ENCODE results near the gene CRYBB3.
"Not testable (repeated sequence)": the region's sequence is repeated elsewhere in the genome, so short reads cannot be mapped to it uniquely, and the experiment has no call there.

The CRYBB3 gene

GRCh38 chr22:25176175-25176574 is 23.5 kb upstream of the CRYBB3 start:
- DNase-seq (ENCODE audit: low read depth), result peak; percentile 67

DNA sequence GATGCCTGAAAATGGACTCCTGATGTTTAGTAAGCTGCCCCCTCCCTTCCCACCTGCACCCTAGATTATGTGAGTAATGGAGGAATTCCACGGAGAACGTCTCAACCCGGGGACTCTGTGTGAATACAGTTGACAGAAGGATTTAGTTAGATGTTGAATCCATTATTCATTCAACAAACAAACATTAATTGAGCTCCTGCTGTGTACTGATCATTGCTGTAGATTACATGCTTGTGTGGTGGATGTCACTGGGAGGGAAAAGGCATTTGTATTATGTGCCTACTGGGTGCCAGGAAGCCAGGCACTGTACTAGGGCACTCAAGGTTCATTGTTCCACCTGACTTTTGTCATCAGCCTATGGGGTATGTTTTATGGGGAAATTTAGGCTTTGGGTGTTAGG is 22.9 kb upstream of the CRYBB3 start:
- DNase-seq (ENCODE audit: low read depth), result no peak

DNA sequence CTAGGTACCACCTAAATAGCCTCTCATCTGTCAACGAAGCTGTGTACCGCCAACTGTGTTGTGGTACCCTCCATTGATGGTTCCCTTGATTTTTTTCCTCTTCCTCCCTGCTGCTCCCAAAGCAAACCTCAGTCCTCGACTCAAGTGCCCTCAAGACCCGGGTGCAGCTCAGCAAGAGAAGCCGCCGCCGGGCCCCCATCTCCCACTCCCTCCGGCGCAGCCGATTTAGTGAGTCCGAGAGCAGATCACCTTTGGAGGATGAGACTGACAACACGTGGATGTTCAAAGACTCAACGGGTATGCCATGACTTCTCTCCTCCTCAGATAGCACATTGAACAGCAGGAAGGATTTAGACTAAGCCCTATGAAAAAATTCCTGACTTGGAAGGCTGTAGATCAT is 22.4 kb upstream of the CRYBB3 start:
- DNase-seq (ENCODE audit: low read depth), result no peak

DNA sequence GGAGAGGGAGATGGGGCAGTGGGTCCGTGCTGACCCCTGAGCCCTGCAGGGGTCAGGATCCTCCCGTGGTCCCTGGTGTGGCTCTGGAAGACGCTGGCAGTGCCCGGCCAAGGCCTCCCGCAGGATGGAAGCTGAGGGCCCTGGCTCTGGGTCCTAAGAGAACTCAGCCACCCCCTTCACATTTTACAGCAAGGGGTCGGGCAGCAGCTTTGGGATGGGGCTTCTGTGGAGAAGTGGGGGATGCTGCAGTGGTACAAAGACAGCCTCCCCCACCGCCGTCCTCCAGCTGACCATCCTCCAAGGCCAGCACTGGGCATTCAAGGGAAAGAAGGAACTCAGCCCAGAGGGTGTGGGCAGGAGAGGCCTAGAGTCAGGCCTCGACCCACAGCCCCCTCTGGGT is 21.8 kb upstream of the CRYBB3 start:
- no peak for DNase-seq (ENCODE audit: low read depth)

DNA sequence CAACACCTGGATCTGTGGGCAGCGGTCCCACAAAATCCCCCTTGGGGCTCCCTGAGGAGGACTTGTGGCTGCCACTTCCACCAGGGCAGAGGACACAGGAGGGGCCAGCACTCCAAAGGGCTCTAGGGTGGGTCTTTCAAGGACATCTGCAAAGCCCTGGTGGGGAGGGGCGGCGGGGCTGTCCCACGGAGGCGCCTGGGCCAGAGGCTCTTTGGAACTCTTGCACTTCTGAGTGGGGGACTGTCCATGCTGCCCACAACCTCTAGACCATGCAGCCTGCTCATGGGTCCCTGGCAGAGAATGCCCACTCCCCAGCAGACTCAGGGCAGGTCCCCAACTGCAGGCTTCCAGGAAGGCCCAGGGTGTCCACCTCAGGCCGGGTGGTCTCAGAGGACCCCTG is 21.3 kb upstream of the CRYBB3 start:
- not testable (repeated sequence) for DNase-seq (ENCODE audit: low read depth)

GRCh38 chr22:25178869-25179631 is 20.6 kb upstream of the CRYBB3 start:
- DNase-seq (ENCODE audit: low read depth), result not testable (repeated sequence)

DNA sequence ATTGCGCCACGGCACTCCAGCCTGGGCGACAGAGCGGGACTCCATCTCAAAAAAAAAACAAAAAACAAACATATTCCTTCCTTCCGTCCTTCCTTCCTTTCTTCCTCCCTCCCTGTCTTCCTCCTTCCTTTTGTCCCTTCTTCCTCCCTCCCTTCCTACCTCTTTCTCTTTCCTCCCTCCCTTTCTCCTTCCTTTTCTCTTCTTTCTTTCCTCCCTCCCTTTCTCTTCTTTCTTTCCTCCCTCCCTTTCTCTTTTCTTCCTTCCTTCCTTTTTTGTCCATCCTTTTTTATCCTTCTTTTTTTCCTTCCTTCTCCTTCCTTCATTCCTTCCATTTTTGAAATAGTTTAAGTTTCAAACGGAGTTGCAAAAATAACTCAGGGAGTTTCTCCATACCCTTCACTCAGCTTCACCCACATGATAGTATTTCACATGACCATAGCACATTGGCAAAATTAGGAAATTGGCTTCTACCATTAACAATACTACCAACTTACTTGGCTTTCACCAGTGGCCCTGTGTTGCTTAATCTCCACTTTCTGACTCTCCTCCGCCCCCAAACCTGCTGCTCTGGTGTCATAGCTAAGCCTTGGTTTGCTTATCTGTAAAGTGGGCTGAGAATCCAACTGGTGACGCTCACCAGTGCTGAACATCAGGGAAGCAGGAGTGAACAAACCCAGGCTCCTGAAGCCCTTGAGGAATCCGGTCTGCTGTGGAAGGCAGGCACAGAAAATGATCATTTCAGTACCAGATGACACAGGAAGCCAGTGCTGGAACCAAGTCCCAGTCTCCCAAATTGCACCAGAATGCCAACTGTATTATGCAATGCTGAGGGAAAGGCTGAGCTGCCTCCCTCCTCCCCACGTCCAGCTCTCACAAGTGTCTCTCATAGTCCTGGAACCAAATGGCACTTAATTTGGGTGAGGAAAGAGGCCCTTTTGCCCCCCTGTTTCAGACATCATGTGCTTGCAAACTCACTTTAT is 17.2 kb upstream of the CRYBB3 start:
- DNase-seq (ENCODE audit: low read depth), result no peak

DNA sequence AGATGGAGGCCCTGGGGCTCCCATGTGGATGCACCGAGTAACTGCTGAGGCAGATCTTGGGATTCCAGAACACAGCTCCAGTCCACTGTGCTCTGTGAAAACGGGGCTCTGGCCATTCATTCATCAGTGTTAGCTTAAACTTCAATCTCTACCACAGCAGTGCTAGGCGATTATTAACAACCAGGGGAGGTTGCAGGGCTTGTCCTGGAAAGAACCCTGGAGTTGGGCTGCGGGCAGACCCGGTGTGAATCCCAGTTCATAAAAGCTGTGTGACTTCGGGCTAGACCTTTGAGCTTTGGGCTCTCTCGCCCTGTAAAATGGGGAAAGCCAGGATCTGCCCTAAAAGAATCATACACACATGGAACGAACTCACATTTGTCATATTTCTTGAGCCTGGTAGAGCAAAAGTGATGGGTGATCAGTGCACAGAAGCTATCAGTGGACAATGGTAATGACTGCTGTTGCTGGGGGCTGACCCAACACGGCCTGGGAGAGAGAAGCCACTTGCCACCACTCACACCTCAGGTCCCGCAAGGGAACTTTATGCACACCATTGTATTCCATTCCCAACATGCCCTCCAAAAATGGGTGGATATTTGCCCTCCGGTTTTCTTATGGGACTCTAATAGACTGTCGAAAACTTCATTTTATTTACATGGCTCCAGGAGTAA is 15.6 kb upstream of the CRYBB3 start:
- DNase-seq (ENCODE audit: low read depth), result no peak

DNA sequence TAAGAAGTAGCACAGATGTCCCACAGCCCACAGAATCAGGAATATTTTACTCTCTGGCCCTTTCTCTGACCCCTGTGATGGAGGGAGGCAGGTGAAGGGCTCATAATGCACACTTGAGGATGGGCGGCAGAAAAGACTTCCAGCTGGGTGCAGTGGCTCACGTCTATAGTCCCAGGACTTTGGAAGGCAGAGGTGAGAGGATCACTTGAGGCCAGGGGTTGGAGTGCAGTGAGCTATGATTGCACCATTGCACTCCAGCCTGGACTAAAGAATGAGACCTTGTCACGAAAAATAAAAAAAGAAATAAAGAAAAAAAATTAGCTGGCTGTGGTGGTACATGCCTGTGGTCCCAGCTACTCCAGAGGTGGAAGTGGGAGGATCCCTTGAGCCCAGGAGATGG is 13.5 kb upstream of the CRYBB3 start:
- no peak for DNase-seq (ENCODE audit: low read depth)

DNA sequence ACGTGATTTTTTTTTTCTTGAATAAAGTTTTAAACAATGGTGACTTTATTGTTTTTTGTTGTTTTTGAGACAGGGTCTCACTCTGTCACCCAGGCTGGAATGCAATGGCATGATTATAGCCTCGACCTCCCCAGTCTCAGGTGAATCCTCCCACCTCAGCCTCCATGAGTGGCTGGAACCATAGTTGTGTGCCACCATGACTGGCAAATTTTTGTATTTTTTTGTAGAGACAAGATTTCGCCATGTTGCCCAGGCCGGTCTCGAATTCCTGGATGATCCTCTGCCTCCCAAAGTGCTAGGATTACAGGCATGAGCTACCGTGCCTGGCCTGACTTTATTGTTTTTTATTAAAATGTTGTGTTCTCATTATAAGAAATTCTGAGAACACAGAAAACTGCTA is 12.2 kb upstream of the CRYBB3 start:
- no peak for DNase-seq (ENCODE audit: low read depth)

- no peak for DNase-seq (ENCODE audit: low read depth)
Measured at GRCh38 chr22:25192406-25192805, 7.3 kb upstream of the CRYBB3 start.

DNA sequence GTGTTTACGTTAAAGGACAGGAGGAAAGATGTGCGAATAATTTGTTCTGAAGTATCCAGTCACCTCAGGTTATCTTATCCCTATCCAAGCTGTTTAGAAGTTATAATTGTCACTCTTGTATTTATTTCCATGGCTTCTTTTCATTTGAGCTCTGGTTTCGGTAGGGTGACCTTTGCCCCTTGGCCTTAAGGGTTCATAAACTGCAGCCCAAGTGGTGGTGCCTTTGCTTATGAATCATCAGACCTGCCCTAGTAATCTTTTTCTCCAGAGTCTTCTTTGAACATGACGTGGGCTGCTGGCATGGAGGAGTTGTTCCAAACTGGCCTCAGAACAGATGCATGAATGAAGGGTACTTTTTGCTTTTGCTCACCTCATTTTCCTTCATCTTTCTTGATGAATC is 6.5 kb upstream of the CRYBB3 start:
- DNase-seq (ENCODE audit: low read depth), result no peak

DNA sequence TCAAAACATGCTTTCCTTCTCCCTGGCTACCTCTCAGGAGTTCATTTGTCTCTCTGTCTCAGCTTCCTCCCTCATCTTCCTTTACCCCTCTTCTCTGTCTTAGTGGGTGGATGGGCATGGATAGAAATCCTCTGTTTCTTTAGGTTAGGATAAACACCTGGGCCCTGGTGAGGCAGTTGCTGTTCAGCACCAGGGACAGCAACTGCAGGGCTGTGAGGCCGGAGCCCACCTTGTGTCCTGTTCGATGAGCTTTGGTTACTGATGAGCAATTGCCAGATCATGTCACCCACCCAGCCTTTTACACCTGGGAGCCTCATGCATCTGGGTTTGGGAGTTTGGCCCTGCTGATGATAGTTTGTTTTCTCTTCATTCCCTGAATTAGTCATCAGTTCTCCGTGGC is 6.1 kb upstream of the CRYBB3 start:
- DNase-seq (ENCODE audit: low read depth), result no peak

GRCh38 chr22:25196326-25196725 is 3.3 kb upstream of the CRYBB3 start:
- DNase-seq (ENCODE audit: low read depth), result no peak

- DNase-seq (ENCODE audit: low read depth), result no peak
Measured at GRCh38 chr22:25197340-25197739, 2.3 kb upstream of the CRYBB3 start.

DNA sequence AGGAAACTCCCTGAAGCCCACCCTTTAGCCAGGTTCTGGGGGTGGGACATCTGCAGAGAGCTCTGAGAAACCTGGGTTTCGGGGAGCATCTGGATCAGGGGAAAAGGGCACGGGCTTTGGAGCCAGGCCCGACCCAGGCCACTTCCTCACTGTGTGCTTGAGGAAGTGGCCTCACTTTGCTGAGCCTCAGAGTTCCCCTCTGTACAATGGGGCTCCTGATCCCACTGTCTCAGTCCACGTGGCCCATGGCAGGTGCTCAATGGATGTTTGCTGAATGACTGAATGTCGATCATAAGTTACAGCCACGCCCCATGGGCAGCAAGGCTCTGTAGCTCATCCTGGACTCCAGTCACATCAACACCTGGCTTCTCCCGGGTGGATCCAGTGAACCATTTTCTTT is 1.3 kb downstream of the CRYBB3 start:
- no peak for DNase-seq (ENCODE audit: low read depth)

DNA sequence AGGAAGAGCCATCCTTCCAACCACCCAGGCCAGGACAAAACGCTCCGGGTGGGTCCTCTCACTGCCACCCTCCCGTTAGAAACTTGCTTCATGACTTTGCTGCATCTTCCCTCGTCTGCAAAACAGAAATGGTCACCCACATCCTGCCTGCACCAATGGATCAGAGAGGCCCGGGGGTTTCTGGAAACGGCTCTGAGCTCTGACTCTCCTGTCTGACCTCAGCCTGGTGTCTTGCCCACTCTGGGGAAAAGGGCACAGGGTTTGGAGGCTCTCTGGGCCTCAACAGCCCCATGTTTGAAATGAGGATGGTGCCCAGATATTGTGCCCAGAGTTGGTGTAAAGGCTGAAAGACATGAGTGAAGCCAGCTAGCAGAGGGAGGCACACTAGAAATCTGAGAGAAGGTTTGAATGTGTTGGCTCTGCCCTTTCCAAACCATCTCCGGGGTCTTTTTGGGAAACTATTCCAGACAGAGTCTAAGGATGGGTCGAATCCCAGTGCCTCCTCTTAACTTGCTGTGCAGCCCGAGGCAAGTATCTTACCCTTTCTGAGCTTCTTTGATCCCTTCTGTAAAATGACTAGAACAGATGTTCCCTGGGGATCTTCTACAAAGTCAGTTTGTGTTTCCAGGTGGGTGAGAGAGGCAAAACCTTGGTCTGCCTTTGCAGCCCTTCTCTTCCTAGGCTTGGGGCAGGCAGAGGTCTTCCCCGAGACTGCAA is 2.1 kb downstream of the CRYBB3 start:
- no peak for DNase-seq (ENCODE audit: low read depth)

- DNase-seq (ENCODE audit: low read depth), result peak; percentile 26
Measured at GRCh38 chr22:25202290-25202921, 2.7 kb downstream of the CRYBB3 start.

GRCh38 chr22:25203082-25203481 is 3.4 kb downstream of the CRYBB3 start:
- no peak for DNase-seq (ENCODE audit: low read depth)

DNA sequence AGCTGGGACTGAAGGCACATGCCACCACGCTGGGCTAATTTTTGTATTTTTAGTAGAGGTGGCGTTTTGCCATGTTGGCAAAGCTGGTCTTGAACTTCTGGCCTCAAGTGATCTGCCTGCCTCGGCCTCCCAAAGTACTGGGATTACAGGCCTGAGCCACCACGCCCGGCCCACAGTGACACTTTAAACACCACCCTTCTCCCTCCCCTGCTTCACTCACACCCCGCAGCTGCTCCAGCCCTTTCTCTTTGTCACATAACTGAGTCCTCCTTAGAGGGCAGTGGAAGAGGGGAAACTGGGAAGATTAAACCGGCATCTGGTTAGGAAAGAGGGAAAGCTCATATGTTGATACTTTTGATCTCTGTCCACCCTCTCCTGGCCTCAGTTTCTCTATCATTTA is 4.9 kb downstream of the CRYBB3 start:
- not testable (repeated sequence) for DNase-seq (ENCODE audit: low read depth)

- DNase-seq (ENCODE audit: low read depth), result no peak
Measured at GRCh38 chr22:25205847-25206246, 6.2 kb downstream of the CRYBB3 start.

DNA sequence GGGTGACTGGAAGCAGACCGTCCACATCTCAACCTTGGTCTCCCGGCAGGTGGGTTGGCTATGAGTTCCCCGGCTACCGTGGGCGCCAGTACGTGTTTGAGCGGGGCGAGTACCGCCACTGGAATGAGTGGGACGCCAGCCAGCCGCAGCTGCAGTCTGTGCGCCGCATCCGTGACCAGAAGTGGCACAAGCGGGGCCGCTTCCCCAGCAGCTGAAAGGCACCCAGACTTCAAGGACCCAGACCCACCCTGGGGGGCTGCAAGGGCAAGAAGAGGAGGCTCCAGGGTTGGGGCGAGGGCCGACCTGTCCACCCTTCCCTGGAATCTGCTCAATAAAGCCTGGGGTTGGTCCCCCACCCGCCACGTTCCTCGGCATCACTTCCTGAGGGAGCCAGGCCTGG is 7.3 kb downstream of the CRYBB3 start:
- DNase-seq (ENCODE audit: low read depth), result no peak
